Uterus (tissue), 2 donors: ENCODE data around the gene DALRD3.

Source experiments
- POLR2A ChIP-seq, 2 donors: fragments of 450-650 bp; IDR thresholded peaks; one replicate each; pipeline ENCODE4 v1.6.1; 2016; ENCODE audit warnings: antibody characterized with exemption in 2 of 2, mild to moderate bottlenecking in 1 of 2, moderate library complexity in 1 of 2
- TF ChIP-seq, protein P1 (sequence below), 4 experiments: fragments of 200-600 bp in 2 of 4; fragments of 450-650 bp in 2 of 4; sonication (generic) in 2 of 4; IDR thresholded peaks; one replicate each; pipeline ENCODE4 v1.5.1; 2016 to 2019; ENCODE audit warnings: antibody characterized with exemption in 4 of 4, mild to moderate bottlenecking in 2 of 4, moderate library complexity in 1 of 4

DNA sequence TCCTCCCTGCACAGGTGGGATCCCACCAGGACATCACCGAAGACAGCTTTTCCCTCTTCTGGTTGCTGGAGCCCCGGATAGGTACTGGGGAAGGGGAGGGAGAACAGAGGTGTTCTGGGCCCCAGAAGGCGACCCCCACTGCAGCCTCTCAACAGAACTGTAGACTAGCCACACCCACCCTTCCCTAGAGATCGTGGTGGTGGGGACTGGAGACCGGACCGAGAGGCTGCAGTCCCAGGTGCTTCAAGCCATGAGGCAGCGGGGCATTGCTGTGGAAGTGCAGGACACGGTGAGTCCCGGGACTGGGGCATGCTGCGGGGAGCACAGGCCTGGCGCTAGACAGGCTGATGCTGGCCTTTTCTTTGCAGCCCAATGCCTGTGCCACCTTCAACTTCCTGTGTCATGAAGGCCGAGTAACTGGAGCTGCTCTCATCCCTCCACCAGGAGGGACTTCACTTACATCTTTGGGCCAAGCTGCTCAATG lies 4.3 kb upstream of the DALRD3 start:
- TF ChIP-seq, protein P1, sequence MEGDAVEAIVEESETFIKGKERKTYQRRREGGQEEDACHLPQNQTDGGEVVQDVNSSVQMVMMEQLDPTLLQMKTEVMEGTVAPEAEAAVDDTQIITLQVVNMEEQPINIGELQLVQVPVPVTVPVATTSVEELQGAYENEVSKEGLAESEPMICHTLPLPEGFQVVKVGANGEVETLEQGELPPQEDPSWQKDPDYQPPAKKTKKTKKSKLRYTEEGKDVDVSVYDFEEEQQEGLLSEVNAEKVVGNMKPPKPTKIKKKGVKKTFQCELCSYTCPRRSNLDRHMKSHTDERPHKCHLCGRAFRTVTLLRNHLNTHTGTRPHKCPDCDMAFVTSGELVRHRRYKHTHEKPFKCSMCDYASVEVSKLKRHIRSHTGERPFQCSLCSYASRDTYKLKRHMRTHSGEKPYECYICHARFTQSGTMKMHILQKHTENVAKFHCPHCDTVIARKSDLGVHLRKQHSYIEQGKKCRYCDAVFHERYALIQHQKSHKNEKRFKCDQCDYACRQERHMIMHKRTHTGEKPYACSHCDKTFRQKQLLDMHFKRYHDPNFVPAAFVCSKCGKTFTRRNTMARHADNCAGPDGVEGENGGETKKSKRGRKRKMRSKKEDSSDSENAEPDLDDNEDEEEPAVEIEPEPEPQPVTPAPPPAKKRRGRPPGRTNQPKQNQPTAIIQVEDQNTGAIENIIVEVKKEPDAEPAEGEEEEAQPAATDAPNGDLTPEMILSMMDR (IDR thresholded peaks at IDR 0.05), result no peak
- no peak for TF ChIP-seq POLR2A (IDR thresholded peaks at IDR 0.05)
